Skeletal muscle tissue (tissue), 4 donors: ENCODE results near the gene IGF2BP3. TPM values are rescaled to one million over a fixed set of nuclear protein-coding genes. Genes with fewer than 3 reads are reported as not detected.
"Not testable (repeated sequence)": the region's sequence is repeated elsewhere in the genome, so short reads cannot be mapped to it uniquely, and the experiment has no call there.

ENCODE experiments used
- H3K27ac ChIP-seq: one replicate; pipeline ENCODE4 v1.7.0; 2013; ENCODE audit warnings: mild to moderate bottlenecking, low read depth, low read length, inconsistent platforms
- H3K27me3 ChIP-seq, 3 donors: one replicate each; pipeline ENCODE4 v1.7.0; 2013; ENCODE audit warnings: low read length in 3 of 3; ENCODE audit not compliant: control insufficient read depth in 3 of 3, insufficient read depth in 3 of 3
- H3K36me3 ChIP-seq, 3 donors: one replicate each; pipeline ENCODE4 v1.7.0; 2013; ENCODE audit warnings: low read length in 3 of 3; ENCODE audit not compliant: control insufficient read depth in 3 of 3, insufficient read depth in 3 of 3
- H3K4me1 ChIP-seq, 3 donors: one replicate each; pipeline ENCODE4 v1.7.0; 2013; ENCODE audit warnings: low read length in 3 of 3, mild to moderate bottlenecking in 3 of 3; ENCODE audit not compliant: control insufficient read depth in 3 of 3, insufficient read depth in 3 of 3
- H3K4me3 ChIP-seq, 3 donors: one replicate each; pipeline ENCODE4 v1.7.0; 2013; ENCODE audit warnings: low read length in 3 of 3
- H3K9ac ChIP-seq, 3 donors: one replicate each; pipeline ENCODE4 v1.7.0; 2013; ENCODE audit warnings: low read length in 3 of 3, mild to moderate bottlenecking in 3 of 3, moderate library complexity in 2 of 3, low read depth in 1 of 3
- H3K9me3 ChIP-seq, 3 donors: one replicate each; pipeline ENCODE4 v1.7.0; 2013; ENCODE audit warnings: low read length in 3 of 3; ENCODE audit not compliant: control insufficient read depth in 3 of 3
- total RNA-seq: library from RNA; depleted of rRNA; stranded (reverse); fragments of >200 nt; gene quantifications from one replicate; pipeline ENCODE4 v1.2.3, GENCODE V29; 2014
- donor health status: Osteomylitis.

IGF2BP3 gene
- total RNA-seq: 59.0 TPM

DNA sequence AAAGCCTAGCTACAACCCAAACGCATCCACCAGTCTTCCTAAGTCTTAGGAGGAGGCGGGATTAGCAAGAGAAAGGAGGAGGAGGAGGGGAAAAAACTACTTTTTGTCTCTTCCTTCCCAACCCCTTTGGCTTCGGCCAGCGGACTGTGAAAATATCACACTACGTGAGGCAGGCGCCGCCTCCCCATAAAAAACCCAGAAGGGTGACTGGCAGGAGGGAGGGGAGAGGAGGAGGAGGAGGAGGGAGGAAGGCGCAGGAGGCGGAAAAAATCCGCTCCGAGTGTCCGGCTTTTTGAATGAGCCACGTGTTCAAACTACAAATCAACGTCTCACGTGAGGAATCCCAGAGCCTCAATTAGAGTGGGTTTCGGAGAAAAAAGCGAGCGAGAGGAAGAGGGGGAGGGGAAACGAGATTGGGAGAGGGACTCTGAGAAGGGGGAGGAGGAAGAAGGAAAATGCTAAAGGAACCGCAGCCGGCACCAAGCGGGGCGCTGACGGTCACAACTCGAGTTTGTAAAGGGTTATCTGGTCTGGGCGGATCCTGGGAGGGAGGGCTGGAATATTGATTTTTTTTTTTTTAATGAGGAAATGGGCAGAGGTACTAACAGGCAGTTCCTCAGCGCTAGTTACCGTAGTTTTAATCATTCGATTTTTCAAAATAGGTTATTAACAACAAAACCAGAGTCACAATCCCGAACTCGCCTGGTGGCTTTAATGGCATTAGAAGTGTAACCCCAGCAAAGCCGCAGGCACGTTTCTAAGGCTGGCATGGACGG, at the start of gene IGF2BP3:
IGF2BP3 (minus strand) TSS at position 162 of the 776 bp plus-strand sequence. CDS start 381 bp downstream, outside the sequence.
- H3K27me3 ChIP-seq: peaks cover 81 to 95% (median 93%) of the 10 kb centered on the region in 3 donors
- peak within 1 kb of the TSS; percentile 38 to 58 (median 54) for H3K4me3 ChIP-seq
- peaks cover 24 to 34% (median 25%) of the 10 kb centered on the region in 3 donors for H3K4me1 ChIP-seq
- peaks cover 0 to 5% (median 0%) of the 10 kb centered on the region in 3 donors for H3K9me3 ChIP-seq
- H3K36me3 ChIP-seq: no peaks in the 10 kb centered on the region
- H3K27ac ChIP-seq: no peak within 1 kb of the TSS
- H3K9ac ChIP-seq: peak within 1 kb of the TSS in 1 of 3 donors; percentile 40

DNA sequence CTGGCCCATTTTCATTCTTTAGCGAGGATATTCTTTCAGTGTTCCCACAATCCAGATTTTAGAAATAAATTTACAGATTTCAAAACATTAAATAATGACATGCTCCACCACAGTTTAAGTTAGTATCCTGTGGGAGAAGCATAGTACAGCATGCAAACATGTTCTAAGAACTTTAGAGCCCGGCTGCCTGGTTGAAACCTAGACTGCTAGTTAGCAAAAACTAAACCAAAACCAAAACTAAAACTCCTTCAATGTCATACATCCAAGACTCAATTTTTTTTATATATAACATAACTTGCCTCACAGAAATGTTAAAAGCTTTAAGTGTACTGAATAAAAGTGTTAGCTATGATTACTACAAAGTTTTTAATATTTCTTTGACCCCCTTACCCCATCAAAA, 44.5 kb upstream of the IGF2BP3 start:
- Histone ChIP-seq H3K9ac (no peak overlapping the region), H3K27ac (no peak overlapping the region), H3K27me3 (no peaks in the 10 kb centered on the region), H3K4me3 (no peak overlapping the region), H3K36me3 (peaks cover 46 to 57% (median 53%) of the 10 kb centered on the region in 3 donors), H3K4me1 (no peaks in the 10 kb centered on the region), H3K9me3 (no peaks in the 10 kb centered on the region)

DNA sequence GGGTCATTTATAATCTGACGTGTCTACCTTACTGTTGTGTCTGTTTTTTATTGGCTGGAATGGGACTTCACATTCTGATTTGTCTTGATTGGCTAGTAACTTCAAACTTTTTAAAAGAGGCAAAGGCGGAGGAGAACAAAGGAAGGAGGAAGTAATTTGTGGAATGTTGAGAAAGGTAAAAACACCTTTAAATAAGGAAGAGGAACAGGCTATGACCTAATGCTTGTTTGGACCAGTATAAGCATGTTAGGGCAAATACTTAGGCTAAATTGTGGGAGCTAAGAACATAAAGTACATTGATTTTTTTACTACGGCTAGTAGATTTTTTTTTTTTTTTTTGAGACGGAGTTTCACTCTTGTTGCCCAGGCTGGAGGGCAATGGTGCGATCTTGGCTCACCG, 43.5 kb upstream of the IGF2BP3 start:
- not testable (repeated sequence) for H3K27me3 ChIP-seq, H3K9me3 ChIP-seq, H3K9ac ChIP-seq, H3K27ac ChIP-seq, H3K4me1 ChIP-seq, H3K4me3 ChIP-seq
- H3K36me3 ChIP-seq: peaks cover 42 to 60% (median 55%) of the 10 kb centered on the region in 3 donors

DNA sequence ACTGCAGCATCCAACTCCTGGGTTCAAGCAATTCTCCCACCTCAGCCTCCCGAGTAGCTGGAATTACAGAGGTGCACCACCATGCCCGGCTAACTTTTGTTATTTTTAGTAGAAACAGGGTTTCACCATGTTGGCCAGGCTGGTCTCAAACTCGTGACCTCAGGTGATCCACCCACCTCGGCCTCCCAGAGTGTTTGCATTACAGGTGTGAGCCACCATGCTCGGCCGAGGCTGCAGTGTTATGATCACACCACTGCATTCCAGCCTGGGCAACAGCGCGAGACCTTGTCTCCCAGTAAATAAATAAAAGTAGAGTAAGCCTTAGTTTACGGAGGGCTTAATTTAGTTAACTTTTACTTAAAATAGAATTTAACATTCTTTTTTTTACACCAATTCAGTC, 23.7 kb upstream of the IGF2BP3 start:
- H3K9ac ChIP-seq: no peak overlapping the region
- no peak overlapping the region for H3K4me3 ChIP-seq
- H3K4me1 ChIP-seq: peaks cover 0 to 7% (median 3%) of the 10 kb centered on the region in 3 donors
- no peak overlapping the region for H3K27ac ChIP-seq
- H3K9me3 ChIP-seq: no peaks in the 10 kb centered on the region
- H3K27me3 ChIP-seq: peaks cover 0 to 6% (median 0%) of the 10 kb centered on the region in 3 donors
- H3K36me3 ChIP-seq: no peaks in the 10 kb centered on the region

DNA sequence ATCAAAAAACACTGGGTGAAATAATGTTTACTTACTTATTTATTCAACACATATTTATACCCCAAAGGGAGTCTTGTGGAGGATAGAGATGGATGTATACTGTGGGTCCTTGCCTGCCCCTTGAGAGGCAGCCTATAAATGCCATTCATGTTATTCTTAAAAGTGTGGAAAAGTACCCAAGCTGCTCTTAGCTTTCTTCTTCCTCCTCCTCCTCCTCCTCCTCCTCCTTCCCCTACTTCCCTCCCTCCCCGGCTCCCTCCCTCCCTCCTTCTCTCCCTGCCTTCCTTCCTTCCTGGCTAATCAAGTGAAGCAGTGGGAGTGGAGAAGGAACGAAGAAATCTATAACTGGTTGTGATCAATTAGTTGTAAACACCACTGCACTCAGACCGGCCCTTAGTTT, 21.2 kb upstream of the IGF2BP3 start:
- no peaks in the 10 kb centered on the region for H3K9me3 ChIP-seq
- peaks cover 0 to 6% (median 0%) of the 10 kb centered on the region in 3 donors for H3K27me3 ChIP-seq
- H3K9ac ChIP-seq: no peak overlapping the region
- no peaks in the 10 kb centered on the region for H3K36me3 ChIP-seq
- H3K4me1 ChIP-seq: peaks cover 0 to 7% (median 3%) of the 10 kb centered on the region in 3 donors
- H3K27ac ChIP-seq: no peak overlapping the region
- H3K4me3 ChIP-seq: no peak overlapping the region

DNA sequence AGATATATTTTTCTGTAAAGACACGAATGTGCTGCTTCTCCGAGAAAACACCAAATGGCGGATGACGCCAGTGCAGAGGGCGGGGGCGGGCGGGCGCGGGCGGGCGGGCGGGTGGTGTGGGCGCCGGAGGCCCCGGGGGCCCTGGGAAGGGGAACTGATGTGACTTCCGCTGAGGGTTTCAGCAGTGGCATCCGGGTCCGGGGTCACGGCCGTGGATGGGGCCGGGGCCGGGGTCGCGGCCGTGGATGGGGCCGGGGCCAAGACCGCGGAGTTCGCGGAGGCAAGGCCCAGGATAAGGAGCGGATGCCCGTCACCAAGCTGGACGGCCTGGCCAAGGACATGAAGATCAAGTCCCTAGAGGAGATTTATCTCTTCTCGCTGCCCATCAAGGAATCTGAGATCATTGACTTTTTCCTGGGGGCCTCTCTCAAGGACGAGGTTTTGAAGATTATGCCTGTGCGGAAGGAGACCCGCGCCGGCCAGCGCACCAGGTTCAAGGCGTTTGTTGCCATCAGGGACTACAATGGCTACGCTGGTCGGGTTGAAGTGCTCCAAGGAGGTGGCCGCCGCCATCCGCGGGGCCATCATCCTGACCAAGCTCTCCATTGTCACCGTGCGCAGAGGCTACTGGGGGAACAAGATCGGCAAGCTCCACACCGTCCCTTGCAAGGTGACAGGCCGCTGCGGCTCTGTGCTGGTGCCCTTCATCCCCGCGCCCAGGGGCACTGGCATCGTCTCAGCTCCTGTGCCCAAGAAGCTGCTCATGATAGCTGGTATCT, 20.3 kb upstream of the IGF2BP3 start:
- Histone ChIP-seq H3K27me3 (peaks cover 0 to 6% (median 0%) of the 10 kb centered on the region in 3 donors), H3K9me3 (no peaks in the 10 kb centered on the region), H3K27ac (no peak overlapping the region)

DNA sequence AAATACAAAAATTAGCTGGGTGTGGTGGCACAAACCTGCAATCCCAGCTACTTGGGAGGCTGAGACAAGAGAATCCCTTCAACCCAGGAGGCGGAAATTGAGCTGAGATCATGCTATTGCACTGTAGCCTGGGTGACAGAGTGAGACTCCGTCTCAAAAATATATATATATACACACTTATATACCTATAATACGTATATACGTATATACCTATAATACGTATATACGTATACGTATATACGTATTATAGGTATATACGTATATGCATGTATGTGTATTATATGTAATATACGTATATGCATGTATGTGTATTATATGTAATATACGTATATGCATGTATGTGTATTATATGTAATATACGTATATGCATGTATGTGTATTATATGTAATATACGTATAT, 18.4 kb upstream of the IGF2BP3 start:
- H3K27ac ChIP-seq, H3K9me3 ChIP-seq, H3K27me3 ChIP-seq, H3K36me3 ChIP-seq, H3K4me3 ChIP-seq, H3K4me1 ChIP-seq, H3K9ac ChIP-seq: not testable (repeated sequence)

More for the DNA sequence above, 20.3 kb upstream of the IGF2BP3 start:
- H3K9ac ChIP-seq: peak overlapping the region in 2 of 3 donors; percentile 40 to 61
- peaks cover 0 to 7% (median 3%) of the 10 kb centered on the region in 3 donors for H3K4me1 ChIP-seq
- H3K4me3 ChIP-seq: peak overlapping the region; percentile 56 to 68 (median 60)
- H3K36me3 ChIP-seq: no peaks in the 10 kb centered on the region

DNA sequence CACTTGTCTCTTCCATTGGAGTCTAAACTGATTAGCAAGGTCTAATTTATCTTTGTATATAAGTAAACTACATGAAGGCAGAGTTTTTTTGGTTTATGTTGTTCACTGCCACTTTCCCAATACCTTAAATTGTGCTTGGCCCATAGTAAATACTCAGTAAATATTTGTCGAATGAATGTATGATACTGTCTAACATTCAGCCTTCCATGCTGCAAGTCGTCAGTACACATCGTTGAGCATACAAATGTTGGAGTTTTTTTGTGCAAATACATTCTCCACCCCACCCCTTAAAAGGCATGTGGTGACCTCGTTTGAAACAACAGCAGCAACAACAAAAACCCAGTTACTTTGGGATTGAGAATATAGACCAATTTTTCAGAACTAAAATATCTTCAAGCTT, 17.4 kb upstream of the IGF2BP3 start:
- Histone ChIP-seq H3K36me3 (no peaks in the 10 kb centered on the region), H3K27ac (no peak overlapping the region), H3K4me1 (peaks cover 0 to 7% (median 3%) of the 10 kb centered on the region in 3 donors), H3K27me3 (peaks cover 4 to 6% (median 5%) of the 10 kb centered on the region in 3 donors), H3K9me3 (no peaks in the 10 kb centered on the region), H3K4me3 (no peak overlapping the region), H3K9ac (no peak overlapping the region)

DNA sequence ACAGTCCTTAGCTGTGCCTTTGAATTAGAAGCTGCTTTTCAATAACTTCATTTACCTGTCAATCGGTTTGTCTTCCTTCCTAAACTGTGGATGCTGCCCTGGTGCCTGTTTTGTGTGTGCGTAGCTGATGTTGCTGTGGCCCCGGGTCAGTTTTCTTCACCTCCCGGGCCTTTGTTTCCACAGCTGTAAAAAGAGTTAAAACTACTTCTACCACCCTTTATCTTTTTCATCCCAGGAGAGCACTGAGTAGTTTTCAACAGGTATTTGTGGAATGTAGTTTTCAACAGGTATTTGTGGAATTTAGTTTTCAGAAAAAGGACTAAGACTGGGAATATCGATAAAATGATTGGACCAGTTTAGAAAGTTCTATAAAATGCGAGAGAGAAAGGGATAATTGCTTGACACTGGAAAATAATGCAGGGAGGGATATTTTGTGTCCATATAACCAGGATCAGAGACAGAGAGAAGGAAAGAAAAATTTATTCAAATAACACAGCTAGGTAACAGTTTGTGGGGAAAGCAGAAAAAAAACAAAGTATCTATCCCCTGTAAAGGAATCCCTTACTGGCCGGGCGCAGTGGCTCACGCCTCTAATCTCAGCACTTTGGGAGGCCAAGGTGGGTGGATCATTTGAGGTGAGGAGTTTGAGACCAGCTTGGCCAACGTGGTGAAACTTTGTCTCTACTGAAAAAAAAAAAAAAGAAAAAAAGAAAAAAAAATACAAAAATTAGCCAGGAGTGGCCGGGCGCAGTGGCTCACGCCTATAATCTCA, 15.9 kb upstream of the IGF2BP3 start:
- Histone ChIP-seq H3K27me3 (peaks cover 5 to 6% (median 6%) of the 10 kb centered on the region in 3 donors), H3K4me1 (peaks cover 0 to 7% (median 3%) of the 10 kb centered on the region in 3 donors), H3K9me3 (no peaks in the 10 kb centered on the region), H3K36me3 (no peaks in the 10 kb centered on the region), H3K27ac (no peak overlapping the region), H3K9ac (no peak overlapping the region), H3K4me3 (no peak overlapping the region)
